IPS-18a (cell line): ENCODE data around the gene FNTB.

Experiments
- H3K27ac ChIP-seq: one replicate; pipeline ENCODE4 v1.5.1; 2013; ENCODE audit warnings: low read length
- H3K27me3 ChIP-seq: one replicate; pipeline ENCODE4 v1.6.1; 2013; ENCODE audit warnings: mild to moderate bottlenecking, low read length; ENCODE audit not compliant: control insufficient read depth, insufficient read depth
- H3K36me3 ChIP-seq: one replicate; pipeline ENCODE4 v1.6.1; 2013; ENCODE audit warnings: low read depth, low read length; ENCODE audit not compliant: control insufficient read depth
- H3K4me1 ChIP-seq: one replicate; pipeline ENCODE4 v1.6.1; 2013; ENCODE audit warnings: low read depth, low read length; ENCODE audit not compliant: control insufficient read depth
- H3K4me3 ChIP-seq: one replicate; pipeline ENCODE4 v1.5.1; 2013; ENCODE audit warnings: low read length
- H3K9ac ChIP-seq: one replicate; pipeline ENCODE4 v1.6.1; 2013; ENCODE audit warnings: mild to moderate bottlenecking, low read length, moderate library complexity
- H3K9me3 ChIP-seq: one replicate; pipeline ENCODE4 v1.6.1; 2013; ENCODE audit warnings: low read depth, low read length; ENCODE audit not compliant: control insufficient read depth

Gene FNTB

GRCh38 chr14:65069874-65070413, 83.2 kb downstream of the FNTB start:
- H3K36me3 ChIP-seq, result peaks cover 10% of the 10 kb centered on the region
- H3K9ac ChIP-seq, result no peak overlapping the region
- H3K9me3 ChIP-seq, result no peaks in the 10 kb centered on the region
- H3K4me1 ChIP-seq, result no peaks in the 10 kb centered on the region
- H3K27ac ChIP-seq, result no peak overlapping the region
- H3K27me3 ChIP-seq, result no peaks in the 10 kb centered on the region
- H3K4me3 ChIP-seq, result no peak overlapping the region

GRCh38 chr14:65070471-65070976, 83.8 kb downstream of the FNTB start:
- Histone ChIP-seq H3K4me1 (no peaks in the 10 kb centered on the region), H3K4me3 (no peak overlapping the region), H3K36me3 (peaks cover 6% of the 10 kb centered on the region), H3K9ac (no peak overlapping the region), H3K27me3 (no peaks in the 10 kb centered on the region), H3K27ac (no peak overlapping the region), H3K9me3 (no peaks in the 10 kb centered on the region)

- H3K27me3 ChIP-seq, result no peaks in the 10 kb centered on the region
- H3K27ac ChIP-seq, result no peak overlapping the region
- H3K36me3 ChIP-seq, result peaks cover 6% of the 10 kb centered on the region
- H3K9me3 ChIP-seq, result no peaks in the 10 kb centered on the region
- no peaks in the 10 kb centered on the region for H3K4me1 ChIP-seq
- H3K4me3 ChIP-seq, result no peak overlapping the region
- no peak overlapping the region for H3K9ac ChIP-seq
Observed at GRCh38 chr14:65071544-65071943, 84.8 kb downstream of the FNTB start.

- no peaks in the 10 kb centered on the region for H3K27me3 ChIP-seq
- peaks cover 11% of the 10 kb centered on the region for H3K36me3 ChIP-seq
- no peak overlapping the region for H3K27ac ChIP-seq
- no peaks in the 10 kb centered on the region for H3K9me3 ChIP-seq
- no peak overlapping the region for H3K4me3 ChIP-seq
- H3K9ac ChIP-seq, result no peak overlapping the region
- no peaks in the 10 kb centered on the region for H3K4me1 ChIP-seq
Observed at GRCh38 chr14:65072256-65072655, 85.6 kb downstream of the FNTB start.

GRCh38 chr14:65072937-65073336, 86.2 kb downstream of the FNTB start:
- Histone ChIP-seq H3K9me3 (no peaks in the 10 kb centered on the region), H3K4me3 (no peak overlapping the region), H3K36me3 (peaks cover 17% of the 10 kb centered on the region), H3K27ac (no peak overlapping the region), H3K27me3 (no peaks in the 10 kb centered on the region), H3K9ac (no peak overlapping the region), H3K4me1 (no peaks in the 10 kb centered on the region)

GRCh38 chr14:65073605-65074201, 87.0 kb downstream of the FNTB start:
- Histone ChIP-seq H3K9me3 (no peaks in the 10 kb centered on the region), H3K9ac (no peak overlapping the region), H3K4me1 (no peaks in the 10 kb centered on the region), H3K27ac (no peak overlapping the region), H3K4me3 (no peak overlapping the region), H3K36me3 (peaks cover 17% of the 10 kb centered on the region), H3K27me3 (no peaks in the 10 kb centered on the region)

- H3K4me3 ChIP-seq, result no peak overlapping the region
- no peak overlapping the region for H3K9ac ChIP-seq
- H3K9me3 ChIP-seq, result no peaks in the 10 kb centered on the region
- H3K27ac ChIP-seq, result no peak overlapping the region
- H3K27me3 ChIP-seq, result no peaks in the 10 kb centered on the region
- H3K36me3 ChIP-seq, result peaks cover 18% of the 10 kb centered on the region
- no peaks in the 10 kb centered on the region for H3K4me1 ChIP-seq
Observed at GRCh38 chr14:65074449-65075150, 87.9 kb downstream of the FNTB start.

GRCh38 chr14:65075628-65076325, 89.1 kb downstream of the FNTB start:
- no peak overlapping the region for H3K9ac ChIP-seq

GRCh38 chr14:65077318-65077717, 90.6 kb downstream of the FNTB start:
- Histone ChIP-seq H3K4me3 (no peak overlapping the region), H3K9ac (no peak overlapping the region), H3K27ac (no peak overlapping the region), H3K27me3 (no peaks in the 10 kb centered on the region), H3K9me3 (no peaks in the 10 kb centered on the region), H3K4me1 (no peaks in the 10 kb centered on the region), H3K36me3 (peaks cover 30% of the 10 kb centered on the region)

More at GRCh38 chr14:65075628-65076325, 89.1 kb downstream of the FNTB start:
- Histone ChIP-seq H3K36me3 (peaks cover 27% of the 10 kb centered on the region), H3K27me3 (no peaks in the 10 kb centered on the region), H3K4me3 (no peak overlapping the region), H3K27ac (no peak overlapping the region), H3K4me1 (no peaks in the 10 kb centered on the region), H3K9me3 (no peaks in the 10 kb centered on the region)

GRCh38 chr14:65079201-65079600, 92.5 kb downstream of the FNTB start:
- Histone ChIP-seq H3K27me3 (no peaks in the 10 kb centered on the region), H3K4me3 (no peak overlapping the region), H3K4me1 (no peaks in the 10 kb centered on the region), H3K9ac (no peak overlapping the region), H3K27ac (no peak overlapping the region), H3K36me3 (peaks cover 33% of the 10 kb centered on the region), H3K9me3 (no peaks in the 10 kb centered on the region)

GRCh38 chr14:65079768-65080167, 93.1 kb downstream of the FNTB start:
- Histone ChIP-seq H3K4me3 (no peak overlapping the region), H3K9me3 (no peaks in the 10 kb centered on the region), H3K27me3 (no peaks in the 10 kb centered on the region), H3K36me3 (peaks cover 33% of the 10 kb centered on the region), H3K4me1 (no peaks in the 10 kb centered on the region), H3K27ac (no peak overlapping the region), H3K9ac (no peak overlapping the region)
